Measurements from ENCODE around the gene EHBP1.

Gene EHBP1

GRCh38 chr2:62817348-62817747 lies 111.8 kb downstream of the EHBP1 start:
- no peak for DNase-seq (ENCODE audit: low read depth, low spot score)

- no peak for DNase-seq (ENCODE audit: low read depth, low spot score)
Measured at GRCh38 chr2:62817995-62818713, 112.6 kb downstream of the EHBP1 start.

GRCh38 chr2:62822549-62822948 lies 117.0 kb downstream of the EHBP1 start:
- no peak for DNase-seq (ENCODE audit: low read depth, low spot score)

GRCh38 chr2:62824388-62824787 lies 118.9 kb downstream of the EHBP1 start:
- no peak for DNase-seq (ENCODE audit: low read depth, low spot score)

- no peak for DNase-seq (ENCODE audit: low read depth, low spot score)
Measured at GRCh38 chr2:62826141-62826540, 120.6 kb downstream of the EHBP1 start.

- no peak for DNase-seq (ENCODE audit: low read depth, low spot score)
Measured at GRCh38 chr2:62826953-62827675, 121.6 kb downstream of the EHBP1 start.

- no peak for DNase-seq (ENCODE audit: low read depth, low spot score)
Measured at GRCh38 chr2:62831729-62832128, 126.2 kb downstream of the EHBP1 start.

GRCh38 chr2:62844311-62845090 lies 139.0 kb downstream of the EHBP1 start:
- DNase-seq (ENCODE audit: low read depth, low spot score) = no peak

- no peak for DNase-seq (ENCODE audit: low read depth, low spot score)
Measured at GRCh38 chr2:62845256-62845655, 139.7 kb downstream of the EHBP1 start.

- DNase-seq (ENCODE audit: low read depth, low spot score) = no peak
Measured at GRCh38 chr2:62852254-62852653, 146.7 kb downstream of the EHBP1 start.

- no peak for DNase-seq (ENCODE audit: low read depth, low spot score)
Measured at GRCh38 chr2:62854600-62855514, 149.3 kb downstream of the EHBP1 start.

- no peak for DNase-seq (ENCODE audit: low read depth, low spot score)
Measured at GRCh38 chr2:62856228-62857040, 150.9 kb downstream of the EHBP1 start.

GRCh38 chr2:62857139-62857931 lies 151.8 kb downstream of the EHBP1 start:
- DNase-seq (ENCODE audit: low read depth, low spot score) = no peak

GRCh38 chr2:62858231-62858832 lies 152.8 kb downstream of the EHBP1 start:
- DNase-seq (ENCODE audit: low read depth, low spot score) = no peak

- no peak for DNase-seq (ENCODE audit: low read depth, low spot score)
Measured at GRCh38 chr2:62868947-62869346, 163.4 kb downstream of the EHBP1 start.

GRCh38 chr2:62870966-62871365 lies 165.5 kb downstream of the EHBP1 start:
- no peak for DNase-seq (ENCODE audit: low read depth, low spot score)

GRCh38 chr2:62871506-62871905 lies 166.0 kb downstream of the EHBP1 start:
- no peak for DNase-seq (ENCODE audit: low read depth, low spot score)

GRCh38 chr2:62873603-62874002 lies 168.1 kb downstream of the EHBP1 start:
- DNase-seq (ENCODE audit: low read depth, low spot score) = no peak

GRCh38 chr2:62874881-62875383 lies 169.4 kb downstream of the EHBP1 start:
- DNase-seq (ENCODE audit: low read depth, low spot score) = no peak

Measured in smooth muscle cell of the brain vasculature (primary cell).